ENCODE measurements around the gene HSP90AA1. TPM values are rescaled to one million over a fixed set of nuclear protein-coding genes. Genes with fewer than 3 reads are reported as not detected.

HSP90AA1 gene
- total and polyA plus RNA-seq, 5 donors from 2014 or later, result 331 to 653 (median 388) TPM

Other genes starting within 250 kb of the HSP90AA1 start
- 314 TPM for gene DYNC1H1, start 122.5 kb downstream of the HSP90AA1 start, total RNA-seq
- 10 to 100 TPM; 23.6 to 36.8 (median 30.9) TPM for gene DYNC1H1, start 122.5 kb downstream of the HSP90AA1 start, polyA plus RNA-seq
- 66.7 TPM for gene WDR20, start 52.9 kb upstream of the HSP90AA1 start, total RNA-seq
- gene WDR20, start 52.9 kb upstream of the HSP90AA1 start, polyA plus RNA-seq, result 10 to 100 TPM; 13.0 to 19.8 (median 18.0) TPM
- 1.0 TPM for gene MOK, start 218.1 kb upstream of the HSP90AA1 start, total RNA-seq
- 1 to 10 TPM in 1 of 4 donors, under 1 TPM in 2, not detected in 1; 0.73 to 1.4 (median 0.89) TPM for gene MOK, start 218.1 kb upstream of the HSP90AA1 start, polyA plus RNA-seq
- 15.3 TPM for gene ZNF839, start 232.7 kb upstream of the HSP90AA1 start, total RNA-seq
- gene ZNF839, start 232.7 kb upstream of the HSP90AA1 start, polyA plus RNA-seq, result 1 to 10 TPM; 3.1 to 7.8 (median 4.2) TPM